Endothelial cell of umbilical vein (primary cell): ENCODE data around the gene BCL3. TPM values are rescaled to one million over a fixed set of nuclear protein-coding genes. Genes with fewer than 3 reads are reported as not detected.

Source experiments
- BruUV-seq: library from RNA; stranded (reverse); fragments of 400-500 nt; replicated peaks from 2 replicates; lab custom pipeline; 2021; lab: Mats Ljungman, UMichigan
- CTCF ChIA-PET: fragments of 300-600, 350-600 bp; sonication (Branson Sonifier 250); formaldehyde crosslinking; loops from one replicate; lab custom pipeline; 2021; ENCODE audit warnings: antibody characterized with exemption, inconsistent platforms; lab: Charles Lee
- POLR2A ChIA-PET: fragments of 300-600, 350-600 bp; sonication (Branson Sonifier 250); formaldehyde crosslinking; loops from one replicate; lab custom pipeline; 2021; ENCODE audit warnings: antibody characterized with exemption, inconsistent platforms; lab: Charles Lee
- DNase-seq: peaks from one replicate; pipeline ENCODE4 v3.0.0-alpha.2; 2011; ENCODE audit warnings: low read depth, low spot score
- FAIRE-seq: peaks from 2 replicates; lab custom pipeline; 2011; peaks lifted over from hg19 to GRCh38; lab: Jason Lieb, UNC
- H2AFZ ChIP-seq: 2 replicates; pipeline ENCODE4 v1.6.0; 2012; ENCODE audit warnings: low read depth, low read length, control low read depth, inconsistent platforms
- H3K27ac ChIP-seq: 2 replicates; pipeline ENCODE4 v1.5.1; 2011; ENCODE audit warnings: low read depth, mild to moderate bottlenecking, control low read depth, low read length, moderate library complexity; ENCODE audit not compliant: insufficient read depth
- H3K27me3 ChIP-seq, 2 experiments: 2 replicates each; pipeline versions ENCODE4 v1.6.0 to v1.6.1; 2011; ENCODE audit warnings: low read length in 2 of 2, mixed read lengths in 1 of 2; ENCODE audit not compliant: control insufficient read depth in 2 of 2, insufficient read depth in 2 of 2
- H3K36me3 ChIP-seq, 2 experiments: 2 replicates in 1 of 2; 3 replicates in 1 of 2; pipeline ENCODE4 v1.5.1; 2011; ENCODE audit warnings: low read length in 2 of 2, mild to moderate bottlenecking in 1 of 2, moderate library complexity in 1 of 2; ENCODE audit not compliant: control insufficient read depth in 2 of 2, insufficient read depth in 2 of 2; ENCODE audit errors: extremely low read depth in 1 of 2
- H3K4me1 ChIP-seq: 3 replicates; pipeline ENCODE4 v1.5.1; 2011; ENCODE audit warnings: mild to moderate bottlenecking, low read length; ENCODE audit not compliant: control insufficient read depth, insufficient read depth; ENCODE audit errors: extremely low read depth
- H3K4me2 ChIP-seq: 2 replicates; pipeline ENCODE4 v1.6.1; 2011; ENCODE audit warnings: low read length, control low read depth, mixed read lengths; ENCODE audit not compliant: insufficient read depth
- H3K4me3 ChIP-seq, 3 experiments: fragments of 200-600 bp in 1 of 3; sonication (generic), shearing (Covaris generic) in 1 of 3; replicated peaks in 1 of 3; 2 replicates each; pipeline ENCODE4 v1.5.1; 2011 to 2016; ENCODE audit warnings: control low read depth in 3 of 3, low read length in 3 of 3, mild to moderate bottlenecking in 2 of 3, inconsistent platforms in 1 of 3, low read depth in 1 of 3, moderate library complexity in 1 of 3; ENCODE audit not compliant: insufficient read depth in 1 of 3
- H3K79me2 ChIP-seq: 2 replicates; pipeline ENCODE4 v1.6.0; 2012; ENCODE audit warnings: low read length, inconsistent platforms; ENCODE audit not compliant: control insufficient read depth, insufficient read depth
- H3K9ac ChIP-seq: replicated peaks from 2 replicates; pipeline ENCODE3; 2011; ENCODE audit warnings: low read length, control low read depth; ENCODE audit not compliant: insufficient read depth; ENCODE audit errors: extremely low read depth
- H3K9me1 ChIP-seq: replicated peaks from 3 replicates; pipeline ENCODE4 v1.6.0; 2011; ENCODE audit warnings: mild to moderate bottlenecking, low read length; ENCODE audit not compliant: control insufficient read depth, insufficient read depth; ENCODE audit errors: extremely low read depth
- H3K9me3 ChIP-seq: replicated peaks from 2 replicates; pipeline ENCODE4 v1.5.1; 2012; ENCODE audit warnings: low read length, inconsistent platforms; ENCODE audit not compliant: control insufficient read depth, insufficient read depth
- H4K20me1 ChIP-seq: replicated peaks from 2 replicates; pipeline ENCODE3; 2011; ENCODE audit warnings: mild to moderate bottlenecking, low read length; ENCODE audit not compliant: control insufficient read depth, insufficient read depth; ENCODE audit errors: extremely low read depth
- CTCF ChIP-seq, 2 donors: IDR thresholded peaks; 1 replicate in 1 of 2; 2 replicates in 1 of 2; pipeline ENCODE4 v1.5.1; 2011; ENCODE audit warnings: low read length in 2 of 2, mild to moderate bottlenecking in 2 of 2, moderate library complexity in 2 of 2, control low read depth in 1 of 2, inconsistent platforms in 1 of 2, low read depth in 1 of 2; ENCODE audit not compliant: insufficient read depth in 1 of 2; ENCODE audit errors: extremely low read depth in 1 of 2
- EZH2 ChIP-seq: IDR thresholded peaks from 2 replicates; pipeline ENCODE4 v1.6.1; 2012; ENCODE audit warnings: borderline replicate concordance, low read depth, mild to moderate bottlenecking, moderate library complexity, low read length, inconsistent platforms; ENCODE audit not compliant: severe bottlenecking
- FOS ChIP-seq: IDR thresholded peaks from 2 replicates; pipeline ENCODE4 v1.6.1; 2011; ENCODE audit warnings: mild to moderate bottlenecking, low read length, moderate library complexity, borderline replicate concordance; ENCODE audit not compliant: insufficient read depth
- GATA2 ChIP-seq: IDR thresholded peaks from 2 replicates; pipeline ENCODE4 v1.7.0; 2011; ENCODE audit warnings: low read depth, mild to moderate bottlenecking, moderate library complexity, mixed read lengths, low read length; ENCODE audit not compliant: insufficient read length, insufficient read depth
- JUN ChIP-seq: IDR thresholded peaks from 2 replicates; pipeline ENCODE4 v1.6.1; 2011; ENCODE audit warnings: borderline replicate concordance, low read depth; ENCODE audit not compliant: insufficient read length, insufficient read depth
- MYC ChIP-seq: IDR thresholded peaks from one replicate; pipeline ENCODE4 v1.6.1; 2011; ENCODE audit warnings: mild to moderate bottlenecking, low read depth, low read length
- POLR2A ChIP-seq: IDR thresholded peaks from 2 replicates; pipeline ENCODE4 v1.6.1; 2012; ENCODE audit warnings: low read depth, mild to moderate bottlenecking, control low read depth, low read length
- POLR2AphosphoS5 ChIP-seq: IDR thresholded peaks from 2 replicates; pipeline ENCODE4 v1.6.1; 2012; ENCODE audit warnings: low read depth, mild to moderate bottlenecking, control low read depth, low read length, moderate library complexity; ENCODE audit not compliant: insufficient read depth
- dilution Hi-C: fragments of 300-500 bp; cut with MboI; formaldehyde crosslinking; loops from one replicate; pipeline ENCODE4 v1.15.0; 2019; ENCODE audit warnings: low sequenced_read_pairs; ENCODE audit not compliant: extremely low pct_ligation_motif_present
- intact Hi-C: fragments of 100-400 bp; cut with micrococcal nuclease; formaldehyde crosslinking; loops from one replicate; pipeline ENCODE4 v1.10.0; 2022
- polyA plus RNA-seq, 4 experiments: library from polyadenylated mRNA; depleted of rRNA in 3 of 4; stranded (reverse) in 3 of 4; unstranded in 1 of 4; fragments of >200 nt; gene quantifications; 2 replicates each; pipeline versions ENCODE4 v1.2.1 to v1.2.3, GENCODE V29; 2011 to 2012; ENCODE audit warnings: missing spikeins in 1 of 4
- total RNA-seq: library from RNA; stranded (reverse); gene quantifications from 2 replicates; pipeline ENCODE4 v1.2.3, GENCODE V29; 2021
- TF ChIP-seq, protein P1 (sequence below): IDR thresholded peaks from 2 replicates; pipeline ENCODE4 v1.6.1; 2011; ENCODE audit not compliant: insufficient read depth, insufficient read length

BCL3 gene
- total and polyA plus RNA-seq, 2 donors (not counting 3 experiments of a cell fraction or from before 2014, with no cell fraction given): 11.0 to 26.9 TPM

DNA sequence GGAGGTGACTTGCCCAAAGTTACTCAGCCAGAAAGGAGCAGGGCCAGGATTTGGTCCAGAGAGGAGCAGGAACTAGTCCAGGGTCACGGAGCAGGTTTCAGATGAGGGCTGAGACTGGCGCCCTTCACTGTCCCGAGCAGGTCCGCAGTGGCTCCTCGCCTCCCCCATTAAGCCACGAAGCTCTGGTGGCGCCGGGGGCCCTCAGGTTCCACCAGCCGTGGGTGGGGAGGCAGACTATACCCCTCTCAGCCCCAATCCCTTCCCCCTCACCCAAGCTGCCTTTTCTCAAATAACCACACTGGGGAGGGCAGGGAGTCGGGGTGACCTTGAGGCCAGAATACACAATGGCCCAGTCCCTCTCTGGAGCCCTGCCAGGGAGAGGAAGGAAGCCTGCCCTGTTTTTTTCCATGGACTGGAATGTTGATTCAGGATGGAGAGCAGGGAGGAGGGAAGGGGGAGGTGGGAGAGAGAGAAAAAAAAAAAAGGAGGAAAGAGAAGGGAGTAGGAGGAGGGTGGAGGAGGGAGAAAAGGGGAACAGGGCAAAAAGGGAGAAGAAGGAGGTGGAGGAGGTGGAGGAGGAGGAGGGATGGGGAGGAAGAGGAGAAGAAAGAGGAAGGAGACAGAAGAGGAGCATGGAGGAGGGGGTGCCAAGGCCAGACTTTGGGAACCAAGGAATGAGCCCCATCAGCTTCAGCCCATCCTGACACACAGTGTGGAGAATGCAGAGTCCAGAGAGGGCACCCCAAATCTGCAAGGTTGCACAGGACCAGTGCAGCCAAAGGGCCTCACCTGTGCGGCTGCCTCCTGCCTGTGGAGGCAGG, 29.9 kb upstream of the BCL3 start:
- Histone ChIP-seq H3K4me3 (peak overlapping the region; percentile 11 to 72 (median 26)), H3K79me2 (peaks cover 16% of the 10 kb centered on the region), H3K36me3 (peaks cover 0 to 4% of the 10 kb centered on the region in 2 experiments), H3K4me1 (peaks cover 38% of the 10 kb centered on the region), H3K9ac (peak overlapping the region; percentile 98), H3K9me1 (no peaks in the 10 kb centered on the region), H3K27me3 (no peaks in the 10 kb centered on the region), H4K20me1 (no peaks in the 10 kb centered on the region), H2AFZ (peak overlapping the region; percentile 56), H3K27ac (peak overlapping the region; percentile 100), H3K9me3 (peaks cover 2% of the 10 kb centered on the region), H3K4me2 (peak overlapping the region; percentile 81)
- POLR2A ChIA-PET: interaction anchor here (0.5 to 0.9 kb wide), 5 partner anchors 23 to 135 kb away, joined by 3 to 6 read pairs (median 3); no protein-coding TSS in a partner anchor
- BruUV-seq: TSS peak; percentile 84
- dilution Hi-C loops: no loop called here
- DNase-seq: peak; percentile 98
- intact Hi-C loops: loop anchor here (1.0 to 2.0 kb wide), 3 partner anchors 26 to 172 kb away; partner anchors contain the start of gene TOMM40
- CTCF ChIA-PET: interaction anchor here (0.6 to 15.8 kb wide), 11 partner anchors 10 to 170 kb away, joined by 3 to 688 read pairs (median 4); partner anchors contain the start of genes CBLC and NECTIN2
- FAIRE-seq: peak; percentile 97
- TF ChIP-seq JUN: peak; percentile 29
- no peak for TF ChIP-seq GATA2
- TF ChIP-seq POLR2AphosphoS5: peak; percentile 93
- no peak for TF ChIP-seq POLR2A
- peak; percentile 25 for TF ChIP-seq FOS
- no peak for TF ChIP-seq EZH2
- no peak for TF ChIP-seq CTCF (IDR thresholded peaks at IDR 0.05; ENCODE audit: extremely low read depth in 1 of 2, insufficient read depth in 1 of 2, low read depth in 1 of 2, low read length in 2 of 2)
- TF ChIP-seq, protein P1, sequence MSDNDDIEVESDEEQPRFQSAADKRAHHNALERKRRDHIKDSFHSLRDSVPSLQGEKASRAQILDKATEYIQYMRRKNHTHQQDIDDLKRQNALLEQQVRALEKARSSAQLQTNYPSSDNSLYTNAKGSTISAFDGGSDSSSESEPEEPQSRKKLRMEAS: no peak
- no peak for TF ChIP-seq MYC
